ENCODE measurements around the gene POLG. TPM values are rescaled to one million over a fixed set of nuclear protein-coding genes. Genes with fewer than 3 reads are reported as not detected.
A peak's percentile ranks its signal among the peaks of the same experiment; 100 is the strongest.

Gene POLG
- total and polyA plus RNA-seq, 2 of the 13 experiments (the other 11 are each of a cell fraction or from before 2014, with no cell fraction given) = 26.6 to 35.5 TPM

DNA sequence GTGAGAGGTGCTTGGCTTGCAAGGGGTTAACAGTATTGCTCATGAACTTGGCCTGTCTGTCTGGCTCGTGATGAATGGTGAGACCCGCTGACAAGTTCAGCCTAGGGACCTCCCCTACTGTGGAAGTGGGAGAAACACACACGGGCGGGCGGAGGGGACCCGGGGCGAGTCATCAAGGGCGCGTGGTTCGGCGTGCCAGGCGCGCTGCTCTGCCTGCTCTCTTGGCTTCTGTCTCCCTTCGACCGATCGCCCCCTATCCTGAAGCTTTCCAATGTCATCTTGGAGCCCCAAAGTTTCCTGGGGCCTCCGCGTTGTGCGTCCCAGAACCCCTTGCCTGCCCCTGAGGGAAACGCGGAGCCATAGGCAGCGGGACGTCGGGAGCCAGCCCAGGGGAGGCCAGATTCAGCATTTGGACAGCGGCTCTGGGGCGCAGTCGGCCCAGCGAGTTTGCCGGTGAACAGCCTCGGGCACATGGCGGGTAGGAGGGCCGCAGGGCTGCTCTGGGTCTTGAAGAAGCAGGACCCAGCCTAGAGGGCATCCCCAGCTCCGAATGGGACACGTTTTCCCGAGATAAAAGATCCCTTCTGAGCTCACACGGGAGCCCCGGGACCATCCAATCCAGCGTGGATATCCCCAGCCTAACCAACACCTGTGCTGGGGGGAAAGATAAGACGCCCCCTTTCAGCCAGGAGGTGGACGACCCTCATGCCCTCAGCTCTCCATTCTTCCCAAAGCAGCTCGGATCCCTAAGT, 27.0 kb upstream of the POLG start (continued):
- TF ChIP-seq ATF6 (CRISPR knock-in tag; conservative IDR thresholded peaks at IDR 0.05) (no peak), ZNF616 (CRISPR knock-in tag; IDR thresholded peaks at IDR 0.05; ENCODE audit: low read depth) (no peak), ZNF317 (CRISPR knock-in tag; IDR thresholded peaks at IDR 0.05) (no peak), ASH2L (IDR thresholded peaks at IDR 0.05; ENCODE audit: insufficient read length, low read depth, low read length) (no peak), ZHX2 (IDR thresholded peaks at IDR 0.05; ENCODE audit: low read depth) (no peak), ZHX2 (CRISPR knock-in tag; IDR thresholded peaks at IDR 0.05; ENCODE audit: borderline replicate concordance) (no peak), JUND (CRISPR knock-in tag; IDR thresholded peaks at IDR 0.05) (no peak), YEATS2 (CRISPR knock-in tag; IDR thresholded peaks at IDR 0.05; ENCODE audit: borderline replicate concordance) (peak; percentile 49; the same call in 1 of the 2 replicates), MAFF (IDR thresholded peaks at IDR 0.05; ENCODE audit: low read depth, low read length) (no peak), ZZZ3 (CRISPR knock-in tag; IDR thresholded peaks at IDR 0.05; ENCODE audit: borderline replicate concordance) (no peak), ZMAT3 (CRISPR knock-in tag; conservative IDR thresholded peaks at IDR 0.05) (peak; percentile 71; the same call in 1 of the 2 replicates), SP2 (CRISPR knock-in tag; IDR thresholded peaks at IDR 0.05) (no peak), ZNF282 (IDR thresholded peaks at IDR 0.05; ENCODE audit: partially characterized antibody) (no peak), NR0B2 (CRISPR knock-in tag; IDR thresholded peaks at IDR 0.05) (no peak), SUZ12 (IDR thresholded peaks at IDR 0.05; ENCODE audit: low read depth, low read length) (no peak), FOXK2 (IDR thresholded peaks at IDR 0.05) (no peak), KLF11 (CRISPR knock-in tag; IDR thresholded peaks at IDR 0.05) (peak; percentile 89)
- TF ChIP-seq, protein P1, sequence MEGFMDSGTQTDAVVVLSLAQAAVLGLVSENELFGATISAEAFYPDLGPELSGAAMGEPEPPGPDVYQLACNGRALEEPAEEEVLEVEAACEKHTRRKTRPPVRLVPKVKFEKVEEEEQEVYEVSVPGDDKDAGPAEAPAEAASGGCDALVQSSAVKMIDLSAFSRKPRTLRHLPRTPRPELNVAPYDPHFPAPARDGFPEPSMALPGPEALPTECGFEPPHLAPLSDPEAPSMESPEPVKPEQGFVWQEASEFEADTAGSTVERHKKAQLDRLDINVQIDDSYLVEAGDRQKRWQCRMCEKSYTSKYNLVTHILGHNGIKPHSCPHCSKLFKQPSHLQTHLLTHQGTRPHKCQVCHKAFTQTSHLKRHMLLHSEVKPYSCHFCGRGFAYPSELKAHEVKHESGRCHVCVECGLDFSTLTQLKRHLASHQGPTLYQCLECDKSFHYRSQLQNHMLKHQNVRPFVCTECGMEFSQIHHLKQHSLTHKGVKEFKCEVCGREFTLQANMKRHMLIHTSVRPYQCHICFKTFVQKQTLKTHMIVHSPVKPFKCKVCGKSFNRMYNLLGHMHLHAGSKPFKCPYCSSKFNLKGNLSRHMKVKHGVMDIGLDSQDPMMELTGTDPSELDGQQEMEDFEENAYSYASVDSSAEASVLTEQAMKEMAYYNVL (CRISPR knock-in tag; IDR thresholded peaks at IDR 0.05; ENCODE audit: borderline replicate concordance) = no peak
- TF ChIP-seq, protein P2, sequence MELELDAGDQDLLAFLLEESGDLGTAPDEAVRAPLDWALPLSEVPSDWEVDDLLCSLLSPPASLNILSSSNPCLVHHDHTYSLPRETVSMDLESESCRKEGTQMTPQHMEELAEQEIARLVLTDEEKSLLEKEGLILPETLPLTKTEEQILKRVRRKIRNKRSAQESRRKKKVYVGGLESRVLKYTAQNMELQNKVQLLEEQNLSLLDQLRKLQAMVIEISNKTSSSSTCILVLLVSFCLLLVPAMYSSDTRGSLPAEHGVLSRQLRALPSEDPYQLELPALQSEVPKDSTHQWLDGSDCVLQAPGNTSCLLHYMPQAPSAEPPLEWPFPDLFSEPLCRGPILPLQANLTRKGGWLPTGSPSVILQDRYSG (CRISPR knock-in tag; IDR thresholded peaks at IDR 0.05) = 0 out of 2 replicates have a peak, but pooled peaks have one; percentile 68

Data from HepG2 (cell line).